GM20000 (cell line): ENCODE results near the gene GALNT2.

Source experiments
- DNase-seq: peaks from one replicate; pipeline ENCODE4 v3.0.0; 2012; ENCODE audit warnings: low spot score
- CTCF ChIP-seq: IDR thresholded peaks from 2 replicates; pipeline ENCODE4 v1.5.1; 2012; ENCODE audit warnings: mild to moderate bottlenecking, control low read depth; ENCODE audit errors: extremely low read depth, missing control alignments

Gene GALNT2

DNA sequence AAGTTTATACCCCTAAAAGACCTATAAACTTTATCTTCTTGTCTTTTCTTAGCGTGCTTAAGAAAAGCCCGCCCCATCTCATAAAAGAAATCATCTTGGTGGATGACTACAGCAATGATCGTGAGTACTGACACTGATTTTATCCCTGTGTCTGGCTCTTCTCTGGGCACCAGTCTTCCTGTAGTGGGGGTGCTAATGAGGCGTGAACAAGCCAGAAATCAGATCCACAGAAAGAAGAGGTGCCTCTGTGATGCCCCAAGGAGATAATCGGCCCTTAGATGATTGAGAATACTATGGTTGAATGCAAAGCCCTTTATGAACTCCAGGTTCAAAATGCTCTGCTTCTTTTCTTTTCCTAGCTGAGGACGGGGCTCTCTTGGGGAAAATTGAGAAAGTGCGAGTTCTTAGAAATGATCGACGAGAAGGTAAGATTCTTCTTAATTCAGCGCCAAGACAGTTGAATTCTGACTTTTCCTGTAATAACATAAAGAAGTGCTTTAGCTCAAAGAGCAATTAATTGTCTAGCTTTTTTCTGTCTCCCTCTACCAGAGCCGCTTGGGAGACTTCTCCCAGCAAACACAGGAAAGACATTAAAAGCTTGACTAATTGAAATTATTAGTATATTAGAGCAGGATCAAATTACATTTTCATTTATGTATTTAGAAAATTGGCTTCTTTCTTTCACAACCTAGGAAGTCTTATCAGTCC is 169.4 kb downstream of the GALNT2 start:
- no peak for TF ChIP-seq CTCF
- DNase-seq: no peak

GRCh38 chr1:230237009-230237370 is 170.0 kb downstream of the GALNT2 start:
- DNase-seq: no peak
- no peak for TF ChIP-seq CTCF

DNA sequence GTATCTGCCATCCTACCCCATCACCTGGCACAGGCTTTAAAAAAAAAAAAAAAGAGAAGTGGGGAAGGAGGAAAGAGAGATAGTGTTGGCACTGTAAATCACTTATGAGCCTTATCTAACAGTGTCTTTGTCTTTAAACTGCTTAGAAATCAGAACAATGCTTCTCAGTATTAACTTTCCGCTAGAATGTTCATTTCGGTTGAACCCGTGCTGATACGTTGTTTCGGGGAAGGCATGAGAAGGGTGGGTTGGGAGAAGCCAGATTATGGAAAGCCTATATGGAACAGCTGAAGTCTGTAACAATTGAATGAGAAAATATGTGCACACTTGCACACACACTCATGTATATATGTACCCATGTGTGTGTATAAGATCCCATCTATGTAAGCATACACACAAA is 170.8 kb downstream of the GALNT2 start:
- no peak for DNase-seq
- no peak for TF ChIP-seq CTCF

DNA sequence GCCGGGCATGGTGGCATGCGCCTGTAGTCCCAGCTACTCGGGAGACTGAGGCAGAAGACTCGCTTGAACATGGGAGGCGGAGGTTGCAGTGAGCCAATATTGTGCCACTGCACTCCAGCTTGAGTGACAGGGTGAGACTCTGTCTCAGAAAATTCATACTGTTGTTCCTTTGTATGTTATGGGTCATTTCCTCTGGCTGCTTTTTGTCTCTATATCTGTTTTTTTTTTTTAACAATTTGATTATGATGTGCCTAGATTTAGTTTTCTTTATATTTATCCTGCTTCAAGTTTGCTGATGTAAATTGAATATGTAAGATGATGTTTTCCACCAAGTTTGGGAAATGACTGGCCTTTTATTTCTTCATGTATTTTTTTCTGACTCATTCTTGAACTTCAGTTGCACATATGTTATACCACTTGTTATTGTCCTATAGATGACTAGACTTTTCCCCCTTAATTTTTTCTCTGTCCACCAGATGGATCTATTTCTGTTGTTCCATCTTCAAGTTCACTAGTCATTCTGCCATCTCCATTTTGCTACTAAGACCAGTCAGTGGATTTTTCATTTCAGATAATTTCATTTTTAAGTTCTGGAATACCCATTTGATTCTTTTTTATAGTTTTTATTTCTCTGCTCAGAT is 173.5 kb downstream of the GALNT2 start:
- no peak for TF ChIP-seq CTCF
- DNase-seq: no peak

- no peak for TF ChIP-seq CTCF
- no peak for DNase-seq
Measured at GRCh38 chr1:230242326-230242725, 175.3 kb downstream of the GALNT2 start.

- no peak for TF ChIP-seq CTCF
- DNase-seq: no peak
Measured at GRCh38 chr1:230243146-230243545, 176.1 kb downstream of the GALNT2 start.

DNA sequence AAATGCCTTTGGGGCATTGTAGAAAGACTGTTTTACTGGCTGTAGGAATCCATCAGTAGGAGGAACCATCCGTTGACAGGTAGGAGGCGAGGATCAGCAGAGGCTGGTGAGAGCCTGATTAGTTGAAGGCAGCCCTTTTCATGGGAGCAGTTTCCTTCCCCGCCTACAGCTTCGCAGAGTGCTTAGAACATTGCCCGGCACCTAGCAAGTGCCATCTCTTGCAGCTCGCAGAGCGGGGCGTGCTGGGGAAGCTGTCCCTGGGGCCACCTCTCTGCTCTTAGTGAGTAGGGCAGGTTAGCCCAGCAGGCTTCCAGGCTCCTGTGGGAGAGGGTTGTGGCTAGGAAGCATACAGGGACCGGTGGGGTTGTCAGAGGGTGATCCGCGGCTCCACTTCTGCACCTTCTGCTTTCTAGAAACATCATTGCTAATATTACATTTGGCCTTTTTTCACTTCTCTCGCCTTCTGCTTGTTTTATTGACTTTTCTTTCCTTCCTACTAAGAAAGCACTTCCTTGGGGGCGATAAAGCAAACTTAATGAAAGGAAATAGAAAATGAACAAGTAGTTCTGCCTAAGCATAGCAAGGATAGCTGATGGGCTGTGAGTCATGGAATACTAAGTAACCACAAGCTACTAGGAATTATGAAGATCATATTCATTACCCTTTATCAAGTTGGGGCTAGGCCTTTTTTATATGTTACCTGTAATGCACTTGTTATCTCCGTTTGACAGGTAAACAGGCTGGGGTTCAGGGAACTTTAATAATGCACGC is 176.7 kb downstream of the GALNT2 start:
- TF ChIP-seq CTCF: no peak
- DNase-seq: no peak
